HepG2 (cell line): ENCODE data around the gene SLC7A6OS. TPM values are rescaled to one million over a fixed set of nuclear protein-coding genes. Genes with fewer than 3 reads are reported as not detected.

Experiments
- ATAC-seq: fragments of 200-7000 bp; cut with Tn5 transposase; 3 replicates; pipeline ENCODE4 v1.9.1; 2020; ENCODE audit warnings: mild to moderate bottlenecking, moderate library complexity
- BruUV-seq: library from RNA; stranded (reverse); fragments of 400-500 nt; replicated peaks from 2 replicates; lab custom pipeline; 2021; lab: Mats Ljungman, UMichigan
- CTCF ChIA-PET: fragments of 300-600 bp; formaldehyde crosslinking; extraction: SDS; loops from one replicate; lab custom pipeline; 2021; ENCODE audit warnings: low total read pairs, inconsistent platforms, low intra/inter-chr PET ratio; lab: Yijun Ruan, JAX
- POLR2A ChIA-PET: fragments of 350-600 bp; sonication (Branson Sonifier 250); formaldehyde crosslinking; loops from one replicate; lab custom pipeline; 2020; ENCODE audit warnings: antibody characterized with exemption, inconsistent platforms; lab: Yijun Ruan, JAX
- DNase-seq: peaks from one replicate; pipeline ENCODE4 v3.0.0-alpha.2; 2015; ENCODE audit warnings: low spot score
- FAIRE-seq: peaks from 3 replicates; lab custom pipeline; 2011; peaks lifted over from hg19 to GRCh38; lab: Jason Lieb, UNC
- H2AFZ ChIP-seq: one replicate; pipeline ENCODE4 v1.6.1; 2011; ENCODE audit warnings: low read length, inconsistent platforms
- H3K27ac ChIP-seq: fragments of 300-600 bp; 3 replicates; pipeline ENCODE4 v1.8.0; 2011; ENCODE audit warnings: mixed run types, mild to moderate bottlenecking, mixed read lengths, low read length, inconsistent platforms; ENCODE audit not compliant: insufficient read depth; ENCODE audit errors: extremely low read length
- H3K27me3 ChIP-seq, 2 experiments: fragments of 200-600 bp in 1 of 2; 2 replicates in 1 of 2; 3 replicates in 1 of 2; pipeline versions ENCODE4 v1.6.0 to v1.8.0; 2011; ENCODE audit warnings: low read length in 2 of 2, mild to moderate bottlenecking in 2 of 2, moderate library complexity in 2 of 2, inconsistent platforms in 1 of 2; ENCODE audit not compliant: insufficient read depth in 2 of 2, control insufficient read depth in 1 of 2
- H3K36me3 ChIP-seq, 2 experiments: fragments of 200-600 bp in 1 of 2; replicated peaks in 1 of 2; 2 replicates in 1 of 2; 3 replicates in 1 of 2; pipeline versions ENCODE4 v1.5.1 to v1.8.0; 2011; ENCODE audit warnings: low read length in 2 of 2, inconsistent platforms in 1 of 2; ENCODE audit not compliant: insufficient read depth in 2 of 2, control insufficient read depth in 1 of 2
- H3K4me1 ChIP-seq: 2 replicates; pipeline ENCODE4 v1.5.1; 2012; ENCODE audit warnings: low read length, inconsistent platforms; ENCODE audit not compliant: insufficient read depth
- H3K4me2 ChIP-seq: 2 replicates; pipeline ENCODE4 v1.6.0; 2011; ENCODE audit warnings: low read depth, low read length, inconsistent platforms
- H3K4me3 ChIP-seq, 3 experiments: fragments of 200-600 bp in 1 of 3; sonication (generic), shearing (Covaris generic) in 1 of 3; replicated peaks in 1 of 3; 2 replicates each; pipeline ENCODE4 v1.5.1; 2011 to 2016; ENCODE audit warnings: low read length in 3 of 3, inconsistent platforms in 2 of 3, low read depth in 2 of 3, mild to moderate bottlenecking in 2 of 3, control low read depth in 1 of 3, mixed read lengths in 1 of 3; ENCODE audit not compliant: insufficient read depth in 1 of 3
- H3K79me2 ChIP-seq: one replicate; pipeline ENCODE4 v1.6.1; 2011; ENCODE audit warnings: low read length, inconsistent platforms; ENCODE audit not compliant: insufficient read depth
- H3K9ac ChIP-seq: 2 replicates; pipeline ENCODE4 v1.6.0; 2011; ENCODE audit warnings: mild to moderate bottlenecking, low read depth, low read length, inconsistent platforms; ENCODE audit not compliant: insufficient read depth
- H3K9me3 ChIP-seq: 2 replicates; pipeline ENCODE4 v1.5.1; 2012; ENCODE audit warnings: mild to moderate bottlenecking, low read length
- H4K20me1 ChIP-seq: 2 replicates; pipeline ENCODE4 v1.6.0; 2011; ENCODE audit warnings: inconsistent platforms, mild to moderate bottlenecking, low read length, moderate library complexity; ENCODE audit not compliant: insufficient read depth
- EZH2 ChIP-seq: conservative IDR thresholded peaks from 2 replicates; pipeline ENCODE4 v1.6.1; 2012; ENCODE audit warnings: mild to moderate bottlenecking, low read depth, low read length, moderate library complexity
- HMG20B ChIP-seq: conservative IDR thresholded peaks from 2 replicates; pipeline ENCODE4 v1.6.1; 2016; ENCODE audit warnings: missing genetic modification reagents, missing compliant biosample characterization
- JDP2 ChIP-seq: sonication (generic); formaldehyde crosslinking; IDR thresholded peaks from 2 replicates; pipeline ENCODE4 v1.8.1; 2022; ENCODE audit warnings: missing genetic modification reagents, borderline replicate concordance
- MLLT10 ChIP-seq: sonication (generic); formaldehyde crosslinking; IDR thresholded peaks from 2 replicates; pipeline ENCODE4 v1.4.0; 2020; ENCODE audit warnings: missing genetic modification reagents
- NR2F2 ChIP-seq: IDR thresholded peaks from 2 replicates; pipeline ENCODE4 v1.6.1; 2012; ENCODE audit warnings: low read depth, inconsistent platforms, borderline replicate concordance
- SRSF4 ChIP-seq: fragments of 200-400 bp; formaldehyde crosslinking; IDR thresholded peaks from one replicate; pipeline ENCODE4 v1.6.1; 2018; ENCODE audit warnings: mild to moderate bottlenecking, low read depth, low read length, moderate library complexity; ENCODE audit not compliant: poor library complexity, severe bottlenecking
- TMF1 ChIP-seq: sonication (generic); formaldehyde crosslinking; IDR thresholded peaks from 2 replicates; pipeline ENCODE4 v1.8.1; 2022; ENCODE audit warnings: low read depth, missing genetic modification reagents
- ZBTB20 ChIP-seq: sonication (generic); formaldehyde crosslinking; IDR thresholded peaks from 2 replicates; pipeline ENCODE4 v1.8.1; 2023; ENCODE audit warnings: missing genetic modification reagents, low read depth, mild to moderate bottlenecking, borderline replicate concordance
- ZNF30 ChIP-seq: sonication (generic); formaldehyde crosslinking; IDR thresholded peaks from 2 replicates; pipeline ENCODE4 v1.5.0; 2020; ENCODE audit warnings: mild to moderate bottlenecking, missing genetic modification reagents
- WGBS: methylation state at CpG from one replicate; pipeline ENCODE4 v1.1.6; 2017; ENCODE audit warnings: low lambda C conversion rate; 5-methylcytosine and 5-hydroxymethylcytosine counted together
- in situ Hi-C: cut with HindIII; loops from 2 replicates; pipeline ENCODE4 v1.10.0; 2017; ENCODE audit warnings: low pct_unique_long_range_greater_than_20kb; ENCODE audit not compliant: extremely low pct_ligation_motif_present
- intact Hi-C: fragments of 100-400 bp; cut with micrococcal nuclease; formaldehyde crosslinking; loops from one replicate; pipeline ENCODE4 v1.10.0; 2022; ENCODE audit not compliant: unreplicated experiment
- polyA plus RNA-seq, 8 experiments: library from polyadenylated mRNA; depleted of rRNA in 3 of 8; stranded (reverse) in 7 of 8; unstranded in 1 of 8; fragments of >200 nt; fragmentation: Illumina TruSeq in 4 of 8; extraction: Trizol in 4 of 8; gene quantifications; 2 replicates each; pipeline versions ENCODE4 v1.2.1 to v1.2.3, GENCODE V29; 2011 to 2016; ENCODE audit warnings: low read depth in 4 of 8, missing spikeins in 1 of 8, mixed read lengths in 1 of 8; ENCODE audit not compliant: insufficient read depth in 1 of 8
- total RNA-seq, 5 experiments: library from RNA; depleted of rRNA; stranded (reverse); fragments of >200 nt; fragmentation: Illumina TruSeq; extraction: Trizol; gene quantifications; 2 replicates each; pipeline ENCODE4 v1.2.3, GENCODE V29; 2016; ENCODE audit warnings: low read depth in 1 of 5
- TF ChIP-seq, protein P1 (sequence below): sonication (generic); formaldehyde crosslinking; IDR thresholded peaks from 2 replicates; pipeline ENCODE4 v1.4.0; 2020; ENCODE audit warnings: mild to moderate bottlenecking, missing genetic modification reagents
- TF ChIP-seq, protein P2 (sequence below): sonication (generic); formaldehyde crosslinking; IDR thresholded peaks from 2 replicates; pipeline ENCODE4 v1.8.0; 2022; ENCODE audit warnings: mild to moderate bottlenecking, missing genetic modification reagents; ENCODE audit not compliant: insufficient replicate concordance
- TF ChIP-seq, protein P3 (sequence below): IDR thresholded peaks from 2 replicates; pipeline ENCODE4 v1.6.1; 2016; ENCODE audit warnings: missing compliant biosample characterization, missing genetic modification reagents, borderline replicate concordance

Gene SLC7A6OS
- total and polyA plus RNA-seq, 2 of the 13 experiments (the other 11 are each of a cell fraction or from before 2014, with no cell fraction given), result 11.2 to 21.5 TPM

DNA sequence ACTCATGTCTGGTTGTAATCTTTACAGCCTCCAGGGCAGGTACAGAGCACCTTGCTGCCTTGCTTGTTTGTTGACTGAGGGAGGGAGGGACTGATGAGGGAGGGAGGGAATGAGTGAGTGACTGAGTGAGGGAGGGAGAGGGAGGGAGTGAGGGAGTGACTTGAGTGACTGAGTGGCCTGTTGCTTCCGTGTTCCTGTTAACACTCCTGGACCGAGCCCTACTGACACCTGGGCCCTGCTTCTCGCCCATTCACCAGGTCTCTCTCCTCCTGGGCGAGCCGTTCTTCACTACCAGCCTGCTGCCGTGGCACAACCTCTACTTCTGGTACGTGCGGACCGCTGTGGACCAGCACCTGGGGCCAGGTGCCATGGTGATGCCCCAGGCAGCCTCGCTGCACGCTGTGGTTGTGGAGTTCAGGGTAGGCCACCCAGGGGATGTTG, 41.3 kb upstream of the SLC7A6OS start:
- no peaks in the 10 kb centered on the region for H3K4me1 ChIP-seq
- no peak overlapping the region for H3K9ac ChIP-seq
- no peaks in the 10 kb centered on the region; the same call in 1 of the 2 replicates for H4K20me1 ChIP-seq
- no peak overlapping the region for H3K4me3 ChIP-seq
- no peak overlapping the region for H3K27ac ChIP-seq
- DNase-seq, result no peak
- intact Hi-C loops (no loop called here), in situ Hi-C loops (no loop called here)
- CTCF ChIA-PET, result no interaction called here
- H3K36me3 ChIP-seq, result peaks cover 58 to 100% of the 10 kb centered on the region in 2 experiments
- H3K79me2 ChIP-seq, result no peaks in the 10 kb centered on the region
- POLR2A ChIA-PET, result no interaction called here
- WGBS, result 96% methylated on average over 11 of the region's 11 CpGs
- H3K27me3 ChIP-seq, result no peaks in the 10 kb centered on the region
- no peak for FAIRE-seq
- no peak overlapping the region for H3K4me2 ChIP-seq
- no peak for ATAC-seq
- H2AFZ ChIP-seq, result no peak overlapping the region
- TF ChIP-seq EZH2 (no peak), NR2F2 (no peak), MLLT10 (CRISPR knock-in tag) (no peak), SRSF4 (no peak), JDP2 (CRISPR knock-in tag) (no peak), HMG20B (no peak), ZBTB20 (CRISPR knock-in tag) (no peak), TMF1 (CRISPR knock-in tag) (no peak), ZNF30 (CRISPR knock-in tag) (no peak)
- TF ChIP-seq, protein P1, sequence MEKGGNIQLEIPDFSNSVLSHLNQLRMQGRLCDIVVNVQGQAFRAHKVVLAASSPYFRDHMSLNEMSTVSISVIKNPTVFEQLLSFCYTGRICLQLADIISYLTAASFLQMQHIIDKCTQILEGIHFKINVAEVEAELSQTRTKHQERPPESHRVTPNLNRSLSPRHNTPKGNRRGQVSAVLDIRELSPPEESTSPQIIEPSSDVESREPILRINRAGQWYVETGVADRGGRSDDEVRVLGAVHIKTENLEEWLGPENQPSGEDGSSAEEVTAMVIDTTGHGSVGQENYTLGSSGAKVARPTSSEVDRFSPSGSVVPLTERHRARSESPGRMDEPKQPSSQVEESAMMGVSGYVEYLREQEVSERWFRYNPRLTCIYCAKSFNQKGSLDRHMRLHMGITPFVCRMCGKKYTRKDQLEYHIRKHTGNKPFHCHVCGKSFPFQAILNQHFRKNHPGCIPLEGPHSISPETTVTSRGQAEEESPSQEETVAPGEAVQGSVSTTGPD (CRISPR knock-in tag), result no peak
- TF ChIP-seq, protein P2, sequence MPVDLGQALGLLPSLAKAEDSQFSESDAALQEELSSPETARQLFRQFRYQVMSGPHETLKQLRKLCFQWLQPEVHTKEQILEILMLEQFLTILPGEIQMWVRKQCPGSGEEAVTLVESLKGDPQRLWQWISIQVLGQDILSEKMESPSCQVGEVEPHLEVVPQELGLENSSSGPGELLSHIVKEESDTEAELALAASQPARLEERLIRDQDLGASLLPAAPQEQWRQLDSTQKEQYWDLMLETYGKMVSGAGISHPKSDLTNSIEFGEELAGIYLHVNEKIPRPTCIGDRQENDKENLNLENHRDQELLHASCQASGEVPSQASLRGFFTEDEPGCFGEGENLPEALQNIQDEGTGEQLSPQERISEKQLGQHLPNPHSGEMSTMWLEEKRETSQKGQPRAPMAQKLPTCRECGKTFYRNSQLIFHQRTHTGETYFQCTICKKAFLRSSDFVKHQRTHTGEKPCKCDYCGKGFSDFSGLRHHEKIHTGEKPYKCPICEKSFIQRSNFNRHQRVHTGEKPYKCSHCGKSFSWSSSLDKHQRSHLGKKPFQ, result no peak
- TF ChIP-seq, protein P3, sequence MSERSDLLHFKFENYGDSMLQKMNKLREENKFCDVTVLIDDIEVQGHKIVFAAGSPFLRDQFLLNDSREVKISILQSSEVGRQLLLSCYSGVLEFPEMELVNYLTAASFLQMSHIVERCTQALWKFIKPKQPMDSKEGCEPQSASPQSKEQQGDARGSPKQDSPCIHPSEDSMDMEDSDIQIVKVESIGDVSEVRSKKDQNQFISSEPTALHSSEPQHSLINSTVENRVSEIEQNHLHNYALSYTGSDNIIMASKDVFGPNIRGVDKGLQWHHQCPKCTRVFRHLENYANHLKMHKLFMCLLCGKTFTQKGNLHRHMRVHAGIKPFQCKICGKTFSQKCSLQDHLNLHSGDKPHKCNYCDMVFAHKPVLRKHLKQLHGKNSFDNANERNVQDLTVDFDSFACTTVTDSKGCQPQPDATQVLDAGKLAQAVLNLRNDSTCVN (CRISPR knock-in tag), result no peak
- no peaks in the 10 kb centered on the region for H3K9me3 ChIP-seq
- no TSS peak for BruUV-seq
